Gastroesophageal sphincter (tissue), 3 donors: ENCODE measurements around the gene DNAJC21.

Source experiments
- CTCF ChIP-seq, 4 experiments: fragments of 200-600 bp in 2 of 4; fragments of 450-650 bp in 2 of 4; sonication (generic) in 1 of 4; IDR thresholded peaks; one replicate each; pipeline ENCODE4 v1.5.1; 2017 to 2019; ENCODE audit warnings: antibody characterized with exemption in 4 of 4, mild to moderate bottlenecking in 2 of 4, moderate library complexity in 2 of 4
- POLR2A ChIP-seq, 2 donors: fragments of 450-650 bp; IDR thresholded peaks; one replicate each; pipeline ENCODE4 v1.6.1; 2017; ENCODE audit warnings: antibody characterized with exemption in 2 of 2, mild to moderate bottlenecking in 2 of 2, moderate library complexity in 1 of 2
- POLR2AphosphoS5 ChIP-seq: sonication (generic); formaldehyde crosslinking; IDR thresholded peaks from one replicate; pipeline ENCODE4 v1.6.1; 2017; ENCODE audit warnings: antibody characterized with exemption

- TF ChIP-seq POLR2AphosphoS5 (no peak), CTCF (IDR thresholded peaks at IDR 0.05) (no peak), POLR2A (IDR thresholded peaks at IDR 0.05) (no peak)
Observed at GRCh38 chr5:34993951-34994350, 64.6 kb downstream of the DNAJC21 start.
